HG03135 (cell line): ENCODE results near the gene TCAP.
"Not testable (repeated sequence)": the region's sequence is repeated elsewhere in the genome, so short reads cannot be mapped to it uniquely, and the experiment has no call there.

Experiments
- ATAC-seq: cut with Tn5 transposase; IDR thresholded peaks from one replicate; pipeline ENCODE4 v1.9.1; 2021; ENCODE audit warnings: mild to moderate bottlenecking, moderate library complexity; ENCODE audit not compliant: unreplicated experiment

Gene TCAP

GRCh38 chr17:39702901-39703893 lies 38.0 kb downstream of the TCAP start:
- no peak for ATAC-seq

DNA sequence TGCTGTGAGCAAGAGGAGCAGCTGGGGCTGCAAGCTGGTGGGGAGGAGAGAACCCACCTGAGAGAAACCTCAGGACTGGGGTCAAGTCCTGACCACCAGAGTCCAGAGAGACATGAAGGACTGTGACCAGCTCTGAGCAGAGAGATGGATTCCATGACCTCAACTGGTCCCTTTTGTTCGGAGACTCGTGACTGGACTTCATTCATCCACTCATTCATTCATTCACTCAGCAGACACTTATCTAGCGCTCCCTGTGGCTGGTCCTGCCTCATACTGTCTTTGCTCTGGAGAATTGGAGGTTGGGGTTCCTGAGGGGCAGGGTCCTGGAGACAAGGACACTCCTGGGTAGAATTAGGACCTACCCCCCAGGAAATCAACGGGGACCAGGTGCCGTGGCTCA lies 38.8 kb downstream of the TCAP start:
- ATAC-seq: no peak

GRCh38 chr17:39704821-39705551 lies 39.8 kb downstream of the TCAP start:
- ATAC-seq: no peak

- no peak for ATAC-seq
Measured at GRCh38 chr17:39705786-39706348, 40.7 kb downstream of the TCAP start.

GRCh38 chr17:39706383-39706782 lies 41.2 kb downstream of the TCAP start:
- ATAC-seq: no peak

- no peak for ATAC-seq
Measured at GRCh38 chr17:39706921-39707337, 41.8 kb downstream of the TCAP start.

- ATAC-seq: no peak
Measured at GRCh38 chr17:39709319-39709997, 44.3 kb downstream of the TCAP start.

DNA sequence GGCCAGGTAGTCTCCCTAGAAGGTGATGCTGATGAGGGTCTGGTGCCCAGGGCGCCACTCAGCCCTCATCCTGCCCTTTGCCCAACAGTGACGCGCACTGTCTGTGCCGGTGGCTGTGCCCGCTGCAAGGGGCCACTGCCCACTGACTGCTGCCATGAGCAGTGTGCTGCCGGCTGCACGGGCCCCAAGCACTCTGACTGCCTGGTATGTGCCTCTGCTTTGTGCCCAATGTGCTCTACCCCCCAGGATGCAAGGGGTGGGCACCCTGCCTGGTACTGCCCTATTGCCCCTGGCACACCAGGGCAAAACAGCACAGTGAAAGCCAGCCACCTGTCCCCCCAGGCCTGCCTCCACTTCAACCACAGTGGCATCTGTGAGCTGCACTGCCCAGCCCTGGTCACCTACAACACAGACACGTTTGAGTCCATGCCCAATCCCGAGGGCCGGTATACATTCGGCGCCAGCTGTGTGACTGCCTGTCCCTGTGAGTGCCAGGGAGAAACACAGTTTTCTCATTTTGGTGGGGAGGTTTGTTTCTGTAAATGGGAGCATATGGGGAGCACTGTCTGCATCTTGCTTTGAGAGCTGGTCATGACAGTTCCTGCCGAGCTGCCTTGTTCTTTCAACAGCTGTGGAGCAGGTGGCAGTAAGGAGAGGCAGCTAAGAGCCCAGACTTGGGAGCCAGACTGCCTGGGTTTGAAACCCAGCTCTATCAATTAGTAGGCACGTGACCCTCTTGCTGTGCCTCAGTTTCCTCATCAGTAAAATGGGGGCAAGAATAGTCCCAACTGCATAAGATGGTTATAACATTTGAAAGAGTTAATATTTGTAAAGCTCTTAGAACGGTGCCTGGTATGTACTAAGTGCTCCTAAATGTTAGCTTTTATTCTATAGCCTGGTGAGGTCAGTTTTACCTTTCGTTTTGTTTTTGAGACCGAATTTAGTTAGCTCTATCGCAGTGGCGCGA lies 45.1 kb downstream of the TCAP start:
- no peak for ATAC-seq

- not testable (repeated sequence) for ATAC-seq
Measured at GRCh38 chr17:39711071-39711470, 45.9 kb downstream of the TCAP start.

DNA sequence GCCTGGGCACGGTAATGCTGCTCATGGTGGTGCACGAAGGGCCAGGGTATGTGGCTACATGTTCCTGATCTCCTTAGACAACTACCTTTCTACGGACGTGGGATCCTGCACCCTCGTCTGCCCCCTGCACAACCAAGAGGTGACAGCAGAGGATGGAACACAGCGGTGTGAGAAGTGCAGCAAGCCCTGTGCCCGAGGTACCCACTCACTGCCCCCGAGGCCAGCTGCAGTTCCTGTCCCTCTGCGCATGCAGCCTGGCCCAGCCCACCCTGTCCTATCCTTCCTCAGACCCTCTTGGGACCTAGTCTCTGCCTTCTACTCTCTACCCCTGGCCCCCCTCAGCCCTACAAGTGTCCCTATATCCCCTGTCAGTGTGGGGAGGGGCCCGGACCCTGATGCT lies 46.7 kb downstream of the TCAP start:
- no peak for ATAC-seq

GRCh38 chr17:39714234-39714633 lies 49.1 kb downstream of the TCAP start:
- no peak for ATAC-seq

GRCh38 chr17:39715375-39716072 lies 50.4 kb downstream of the TCAP start:
- no peak for ATAC-seq
